GM12801 (cell line): Measurements from ENCODE around the gene SNAPC4.

Experiments
- TF ChIP-seq, protein P1 (sequence below): IDR thresholded peaks from one replicate; pipeline ENCODE4 v1.5.1; 2011; ENCODE audit warnings: control low read depth; ENCODE audit not compliant: insufficient read length; ENCODE audit errors: extremely low read depth

Gene SNAPC4

DNA sequence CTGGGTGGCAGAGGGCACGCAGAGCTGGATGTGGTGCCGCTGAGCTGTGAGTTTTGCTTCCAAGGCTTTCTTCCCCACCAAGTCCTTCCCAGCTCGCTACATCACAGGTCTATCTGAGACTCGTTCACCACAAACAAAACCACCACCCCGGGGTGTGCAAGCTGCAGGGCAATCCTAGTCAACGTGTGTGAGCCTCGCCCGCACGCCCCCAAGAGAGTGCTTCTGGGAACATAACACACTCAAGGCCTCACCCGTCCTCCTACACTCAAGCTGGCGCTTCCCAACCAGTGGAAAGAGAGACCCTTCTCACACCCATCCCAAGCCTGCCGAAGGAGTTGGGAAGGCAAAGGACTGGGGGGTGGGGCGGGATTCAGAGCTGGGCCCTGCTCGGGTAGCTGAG is 10.6 kb downstream of the SNAPC4 start:
- TF ChIP-seq, protein P1, sequence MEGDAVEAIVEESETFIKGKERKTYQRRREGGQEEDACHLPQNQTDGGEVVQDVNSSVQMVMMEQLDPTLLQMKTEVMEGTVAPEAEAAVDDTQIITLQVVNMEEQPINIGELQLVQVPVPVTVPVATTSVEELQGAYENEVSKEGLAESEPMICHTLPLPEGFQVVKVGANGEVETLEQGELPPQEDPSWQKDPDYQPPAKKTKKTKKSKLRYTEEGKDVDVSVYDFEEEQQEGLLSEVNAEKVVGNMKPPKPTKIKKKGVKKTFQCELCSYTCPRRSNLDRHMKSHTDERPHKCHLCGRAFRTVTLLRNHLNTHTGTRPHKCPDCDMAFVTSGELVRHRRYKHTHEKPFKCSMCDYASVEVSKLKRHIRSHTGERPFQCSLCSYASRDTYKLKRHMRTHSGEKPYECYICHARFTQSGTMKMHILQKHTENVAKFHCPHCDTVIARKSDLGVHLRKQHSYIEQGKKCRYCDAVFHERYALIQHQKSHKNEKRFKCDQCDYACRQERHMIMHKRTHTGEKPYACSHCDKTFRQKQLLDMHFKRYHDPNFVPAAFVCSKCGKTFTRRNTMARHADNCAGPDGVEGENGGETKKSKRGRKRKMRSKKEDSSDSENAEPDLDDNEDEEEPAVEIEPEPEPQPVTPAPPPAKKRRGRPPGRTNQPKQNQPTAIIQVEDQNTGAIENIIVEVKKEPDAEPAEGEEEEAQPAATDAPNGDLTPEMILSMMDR, result no peak

DNA sequence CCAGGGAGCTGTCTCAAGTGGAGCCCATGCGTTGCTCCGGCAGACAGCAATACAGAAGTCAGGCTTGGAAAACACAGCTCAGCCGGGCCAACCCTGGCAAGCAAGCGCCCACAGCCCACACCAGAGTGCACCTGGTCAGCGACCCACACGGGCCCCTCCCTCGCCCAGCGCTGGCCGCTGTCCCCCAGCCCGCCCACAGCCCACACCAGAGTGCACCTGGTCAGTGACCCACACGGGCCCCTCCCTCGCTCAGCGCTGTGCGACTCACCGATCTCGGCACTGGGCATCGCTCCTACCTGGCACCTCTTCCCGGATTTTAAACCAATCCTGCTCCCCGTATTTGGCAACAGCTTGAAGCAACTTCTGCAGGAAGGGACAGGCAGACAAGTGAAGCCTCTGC is 12.8 kb downstream of the SNAPC4 start:
- TF ChIP-seq, protein P1, result no peak

DNA sequence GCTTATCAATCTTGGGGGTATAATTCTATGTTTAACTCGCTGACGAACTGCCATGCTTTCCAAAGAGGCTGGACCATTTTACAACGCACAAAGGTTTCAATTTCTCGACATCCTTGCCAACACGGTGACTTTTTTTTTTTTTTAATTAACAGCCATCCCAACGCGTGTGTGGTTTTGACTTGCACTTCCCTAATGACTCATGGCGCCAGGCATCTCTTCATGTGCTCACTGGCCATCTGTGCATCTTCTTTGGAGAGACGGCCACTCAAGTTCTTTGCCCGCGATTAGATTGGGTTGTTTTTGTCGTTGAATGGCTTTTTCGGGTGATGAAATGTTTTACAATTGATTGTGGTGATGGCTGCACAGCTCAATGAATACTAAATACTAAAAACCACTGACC is 14.0 kb downstream of the SNAPC4 start:
- TF ChIP-seq, protein P1, result no peak

DNA sequence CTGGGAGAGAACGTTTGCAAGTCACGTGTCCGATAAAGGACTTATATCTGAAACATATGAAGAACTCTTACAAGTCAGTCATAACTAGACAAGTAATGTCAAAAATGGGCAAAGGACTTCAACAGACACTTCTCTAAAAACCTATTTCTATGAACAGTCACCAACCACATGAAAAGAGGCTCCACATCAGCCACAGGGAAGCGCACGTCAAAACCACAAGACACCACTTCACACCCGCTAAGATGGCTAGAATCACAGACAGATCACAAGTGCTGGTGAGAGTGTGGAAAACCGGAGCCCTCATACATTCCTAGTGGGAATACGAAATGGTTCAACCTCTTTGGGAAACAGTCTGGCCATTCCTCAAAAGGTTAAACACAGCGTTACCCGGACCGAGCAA is 15.0 kb downstream of the SNAPC4 start:
- TF ChIP-seq, protein P1, result no peak

DNA sequence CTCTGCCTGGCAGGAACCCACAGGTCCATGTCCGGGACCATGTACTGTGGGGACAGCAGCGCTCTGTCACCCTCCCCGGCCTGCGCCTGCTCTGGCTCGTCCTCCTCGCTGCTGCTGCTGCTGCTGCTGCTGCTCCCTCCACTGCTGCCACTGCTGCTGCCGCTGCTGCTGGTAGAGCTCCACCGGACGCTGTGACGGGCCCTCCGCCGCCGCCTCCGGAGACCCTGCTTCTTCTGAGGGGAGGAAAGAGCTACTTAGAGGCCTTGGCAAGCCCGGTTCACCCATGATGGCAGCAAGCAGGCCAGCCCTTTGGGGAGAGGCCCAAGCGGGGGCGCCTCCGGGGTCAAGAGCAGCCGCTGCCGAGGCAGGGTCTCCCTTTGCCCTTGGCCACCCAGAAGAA is 16.5 kb downstream of the SNAPC4 start:
- TF ChIP-seq, protein P1, result no peak

DNA sequence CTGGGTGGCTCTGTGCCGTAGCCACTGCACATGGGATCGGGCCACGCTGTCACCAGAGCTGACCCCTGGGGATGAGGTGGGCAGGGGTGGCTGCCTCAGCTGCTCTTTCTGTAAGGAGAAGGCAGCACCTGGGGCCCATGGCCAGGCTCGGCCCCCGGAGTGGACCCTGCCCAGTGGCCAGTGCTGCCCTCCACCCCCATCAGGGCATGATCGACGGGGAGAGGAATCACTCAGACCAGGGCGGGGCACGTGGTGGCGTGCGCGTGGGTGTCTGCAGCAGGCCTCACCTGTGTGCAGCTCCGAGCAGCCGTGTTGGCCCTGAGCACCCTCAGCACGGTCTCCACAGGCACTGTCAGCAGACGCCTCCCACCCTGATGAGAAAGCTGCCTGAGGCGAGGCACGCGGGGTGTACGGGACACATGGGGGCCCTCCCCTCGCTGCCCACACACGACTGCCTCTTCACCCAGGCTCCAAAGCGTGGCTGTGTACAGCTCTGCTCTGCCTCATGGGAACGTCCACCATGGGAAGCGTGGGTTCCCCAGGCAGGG is 17.9 kb downstream of the SNAPC4 start:
- TF ChIP-seq, protein P1, result no peak

DNA sequence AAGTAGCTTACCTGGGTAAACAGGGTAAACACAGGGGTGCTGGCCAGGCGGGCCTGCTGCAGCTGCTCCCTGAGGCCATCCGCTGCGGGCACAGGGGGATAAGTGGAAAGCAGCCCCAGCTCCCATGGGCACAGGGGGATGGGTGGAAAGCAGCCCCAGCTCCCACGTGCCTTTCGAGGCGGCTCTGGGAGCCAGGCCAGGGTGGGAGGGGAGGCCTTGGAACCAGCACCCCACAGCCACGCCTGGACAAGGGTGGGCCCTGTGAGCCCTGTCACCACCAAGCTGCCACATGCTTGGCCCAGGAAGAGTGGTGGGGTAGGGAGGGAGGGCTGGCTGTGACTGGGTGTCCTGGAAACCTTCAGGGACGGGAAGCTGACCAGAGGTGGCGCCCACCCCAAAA is 18.7 kb downstream of the SNAPC4 start:
- TF ChIP-seq, protein P1, result no peak
